K562 (cell line): Measurements from ENCODE around the gene ASB6. TPM values are rescaled to one million over a fixed set of nuclear protein-coding genes. Genes with fewer than 3 reads are reported as not detected.

ENCODE experiments used
- ASH1L ChIP-seq: fragments of 450-650 bp; IDR thresholded peaks from 2 replicates; pipeline ENCODE4 v1.6.1; 2018; ENCODE audit warnings: borderline replicate concordance, mild to moderate bottlenecking, low read depth; ENCODE audit not compliant: partially characterized antibody
- E2F3 ChIP-seq: fragments of 250-450 bp; sonication (Bioruptor Pico); IDR thresholded peaks from 2 replicates; pipeline ENCODE4 v1.4.0; 2020; ENCODE audit warnings: mild to moderate bottlenecking
- ELF2 ChIP-seq: fragments of 250-450 bp; sonication (Bioruptor Pico); IDR thresholded peaks from 2 replicates; pipeline ENCODE4 v1.5.0; 2021; ENCODE audit warnings: mild to moderate bottlenecking
- EWSR1 ChIP-seq: fragments of 450-650 bp; IDR thresholded peaks from 2 replicates; pipeline ENCODE4 v1.6.1; 2018; ENCODE audit warnings: borderline replicate concordance, mild to moderate bottlenecking, low read depth, moderate library complexity; ENCODE audit not compliant: partially characterized antibody
- NCOR1 ChIP-seq: fragments of 450-650 bp; IDR thresholded peaks from 2 replicates; pipeline ENCODE4 v1.6.1; 2016; ENCODE audit warnings: mild to moderate bottlenecking, moderate library complexity
- NR2C2 ChIP-seq, 2 experiments: fragments of 200-800 bp in 1 of 2; sonication (Bioruptor generic) in 1 of 2; sonication (generic) in 1 of 2; formaldehyde crosslinking in 1 of 2; IDR thresholded peaks; 2 replicates each; pipeline versions ENCODE4 v1.6.1 to v1.8.0; 2016 to 2022; ENCODE audit warnings: mild to moderate bottlenecking in 1 of 2, missing compliant biosample characterization in 1 of 2, missing genetic modification characterization in 1 of 2, missing genetic modification reagents in 1 of 2
- NR4A1 ChIP-seq, 2 experiments: fragments of 250-450 bp in 1 of 2; fragments of 450-650 bp in 1 of 2; sonication (Bioruptor Pico) in 1 of 2; IDR thresholded peaks; 2 replicates each; pipeline versions ENCODE4 v1.4.0 to v1.6.1; 2016 to 2020; ENCODE audit warnings: mild to moderate bottlenecking in 2 of 2, missing compliant biosample characterization in 1 of 2, missing genetic modification characterization in 1 of 2, moderate library complexity in 1 of 2
- PHF21A ChIP-seq: fragments of 450-650 bp; IDR thresholded peaks from 2 replicates; pipeline ENCODE4 v1.6.1; 2017; ENCODE audit warnings: low read depth, borderline replicate concordance
- PURB ChIP-seq: sonication (generic); formaldehyde crosslinking; IDR thresholded peaks from 2 replicates; pipeline ENCODE4 v1.9.0; 2021; ENCODE audit warnings: low read depth, mild to moderate bottlenecking, missing genetic modification reagents
- PYGO2 ChIP-seq: fragments of 450-650 bp; IDR thresholded peaks from 2 replicates; pipeline ENCODE4 v1.6.1; 2016; ENCODE audit warnings: mild to moderate bottlenecking, missing genetic modification characterization, moderate library complexity, missing compliant biosample characterization
- RBM14 ChIP-seq: fragments of 200-400 bp; formaldehyde crosslinking; IDR thresholded peaks from 2 replicates; pipeline ENCODE4 v1.6.1; 2018; ENCODE audit warnings: low read depth, mild to moderate bottlenecking, low read length, moderate library complexity, borderline replicate concordance; ENCODE audit not compliant: insufficient read depth
- RBM34 ChIP-seq: fragments of 200-400 bp; formaldehyde crosslinking; IDR thresholded peaks from 2 replicates; pipeline ENCODE4 v1.6.1; 2018; ENCODE audit warnings: low read length, borderline replicate concordance; ENCODE audit not compliant: insufficient read depth
- ZNF146 ChIP-seq: IDR thresholded peaks from one replicate; pipeline ENCODE4 v1.6.1; 2018; ENCODE audit warnings: missing compliant biosample characterization; ENCODE audit not compliant: unreplicated experiment
- ZNF263 ChIP-seq: sonication (generic); formaldehyde crosslinking; IDR thresholded peaks from 2 replicates; pipeline ENCODE4 v1.8.0; 2022; ENCODE audit warnings: mild to moderate bottlenecking, missing genetic modification reagents, borderline replicate concordance
- ZNF347 ChIP-seq: fragments of 450-650 bp; formaldehyde crosslinking; IDR thresholded peaks from 2 replicates; pipeline ENCODE4 v1.4.0; 2020; ENCODE audit warnings: low read depth, mild to moderate bottlenecking, moderate library complexity
- ZNF354B ChIP-seq: fragments of 250-450 bp; sonication (Bioruptor Pico); IDR thresholded peaks from 2 replicates; pipeline ENCODE4 v1.4.0; 2020
- ZNF589 ChIP-seq: fragments of 200-800 bp; sonication (Bioruptor generic); IDR thresholded peaks from 2 replicates; pipeline ENCODE4 v1.6.1; 2016; ENCODE audit warnings: low read depth, missing genetic modification characterization, missing compliant biosample characterization
- polyA plus RNA-seq, 8 experiments: library from polyadenylated mRNA; depleted of rRNA in 4 of 8; stranded (reverse) in 5 of 8; unstranded in 3 of 8; fragments of >200 nt; fragmentation: Nextera tagmentation in 2 of 8; fragmentation: Illumina TruSeq in 1 of 8; extraction: Ambion mirVana in 2 of 8; extraction: Trizol in 1 of 8; gene quantifications; 2 replicates each; pipeline versions ENCODE4 v1.2.1 to v1.2.3, GENCODE V29; 2011 to 2014; ENCODE audit warnings: inconsistent platforms in 1 of 8, missing spikeins in 1 of 8
- total RNA-seq, 7 experiments: library from RNA; depleted of rRNA in 6 of 7; stranded (reverse); fragments of >200 nt in 6 of 7; fragmentation: Illumina TruSeq in 2 of 7; extraction: Trizol in 2 of 7; gene quantifications; 2 replicates each; pipeline versions ENCODE4 v1.2.1 to v1.2.3, GENCODE V29; 2011 to 2021; ENCODE audit warnings: low replicate concordance in 1 of 7
- TF ChIP-seq, protein P1 (sequence below): fragments of 450-650 bp; IDR thresholded peaks from 2 replicates; pipeline ENCODE4 v1.6.1; 2016; ENCODE audit warnings: borderline replicate concordance
- TF ChIP-seq, protein P2 (sequence below): fragments of 450-650 bp; formaldehyde crosslinking; IDR thresholded peaks from 2 replicates; pipeline ENCODE4 v1.4.0; 2022; ENCODE audit warnings: missing genetic modification characterization
- TF ChIP-seq, protein P3 (sequence below): sonication (generic); formaldehyde crosslinking; IDR thresholded peaks from 2 replicates; pipeline ENCODE4 v1.8.1; 2023; ENCODE audit warnings: mild to moderate bottlenecking, missing genetic modification reagents
- TF ChIP-seq, protein P4 (sequence below): sonication (generic); formaldehyde crosslinking; IDR thresholded peaks from 2 replicates; pipeline ENCODE4 v1.8.1; 2023; ENCODE audit warnings: mild to moderate bottlenecking, missing genetic modification reagents

Gene ASB6
- total and polyA plus RNA-seq, 9 of the 15 experiments (the other 6 are each of a cell fraction or from before 2014, with no cell fraction given): 0.92 to 17.8 (median 11.3) TPM

DNA sequence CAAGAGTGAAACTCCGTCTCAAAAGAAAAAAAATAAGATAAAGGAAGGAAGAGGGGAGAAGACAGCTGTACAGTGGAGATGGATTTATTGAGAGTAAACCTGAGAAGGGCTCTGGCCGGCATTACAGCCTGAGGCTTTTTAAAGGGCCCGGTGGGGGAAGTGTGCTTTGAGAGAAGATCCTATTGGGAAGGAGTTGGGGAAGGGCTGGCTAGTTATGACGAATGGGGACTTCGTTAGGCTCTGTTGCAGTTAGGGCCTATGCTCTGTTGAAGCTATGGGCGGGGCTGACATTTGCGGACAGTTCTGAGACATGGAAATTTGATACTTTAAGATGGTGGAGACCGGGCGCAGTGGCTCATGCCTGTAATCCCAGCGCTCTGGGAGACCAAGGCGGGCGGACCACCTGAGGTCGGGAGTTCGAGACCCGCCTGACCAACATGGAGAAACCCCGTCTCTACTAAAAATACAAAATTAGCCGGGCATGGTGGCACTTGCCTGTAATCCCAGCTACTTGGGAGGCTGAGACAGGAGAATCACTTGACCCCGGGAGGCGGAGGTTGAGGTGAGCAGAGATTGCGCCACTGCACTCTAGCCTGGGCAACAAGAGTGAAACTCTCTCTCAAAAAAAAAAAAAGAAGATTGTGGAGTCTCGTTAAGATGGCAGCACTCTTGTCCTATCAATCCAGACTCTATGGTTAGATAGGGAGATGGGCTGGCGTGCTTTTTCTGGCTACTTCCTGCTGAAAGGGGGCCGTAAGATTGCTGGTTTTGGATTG lies 54.3 kb downstream of the ASB6 start (continued):
- no peak for TF ChIP-seq RBM34
- no peak for TF ChIP-seq ZNF354B
- TF ChIP-seq NR2C2 (CRISPR knock-in tag; IDR thresholded peaks at IDR 0.05): no peak
- TF ChIP-seq NR2C2 (tag; IDR thresholded peaks at IDR 0.05): peak; percentile 73
- TF ChIP-seq EWSR1: no peak
- no peak for TF ChIP-seq PURB (CRISPR knock-in tag)
- TF ChIP-seq NR4A1 (CRISPR knock-in tag; IDR thresholded peaks at IDR 0.05): no peak
- peak; percentile 97 for TF ChIP-seq NR4A1 (tag; IDR thresholded peaks at IDR 0.05)
- no peak for TF ChIP-seq E2F3 (CRISPR knock-in tag)
- peak; percentile 92 for TF ChIP-seq PYGO2 (tag)
- TF ChIP-seq ZNF347: no peak
- TF ChIP-seq, protein P1, sequence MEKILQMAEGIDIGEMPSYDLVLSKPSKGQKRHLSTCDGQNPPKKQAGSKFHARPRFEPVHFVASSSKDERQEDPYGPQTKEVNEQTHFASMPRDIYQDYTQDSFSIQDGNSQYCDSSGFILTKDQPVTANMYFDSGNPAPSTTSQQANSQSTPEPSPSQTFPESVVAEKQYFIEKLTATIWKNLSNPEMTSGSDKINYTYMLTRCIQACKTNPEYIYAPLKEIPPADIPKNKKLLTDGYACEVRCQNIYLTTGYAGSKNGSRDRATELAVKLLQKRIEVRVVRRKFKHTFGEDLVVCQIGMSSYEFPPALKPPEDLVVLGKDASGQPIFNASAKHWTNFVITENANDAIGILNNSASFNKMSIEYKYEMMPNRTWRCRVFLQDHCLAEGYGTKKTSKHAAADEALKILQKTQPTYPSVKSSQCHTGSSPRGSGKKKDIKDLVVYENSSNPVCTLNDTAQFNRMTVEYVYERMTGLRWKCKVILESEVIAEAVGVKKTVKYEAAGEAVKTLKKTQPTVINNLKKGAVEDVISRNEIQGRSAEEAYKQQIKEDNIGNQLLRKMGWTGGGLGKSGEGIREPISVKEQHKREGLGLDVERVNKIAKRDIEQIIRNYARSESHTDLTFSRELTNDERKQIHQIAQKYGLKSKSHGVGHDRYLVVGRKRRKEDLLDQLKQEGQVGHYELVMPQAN: no peak
- no peak for TF ChIP-seq ASH1L
- TF ChIP-seq ZNF589 (CRISPR knock-in tag): no peak; the same call in 1 of the 2 replicates
- TF ChIP-seq, protein P2, sequence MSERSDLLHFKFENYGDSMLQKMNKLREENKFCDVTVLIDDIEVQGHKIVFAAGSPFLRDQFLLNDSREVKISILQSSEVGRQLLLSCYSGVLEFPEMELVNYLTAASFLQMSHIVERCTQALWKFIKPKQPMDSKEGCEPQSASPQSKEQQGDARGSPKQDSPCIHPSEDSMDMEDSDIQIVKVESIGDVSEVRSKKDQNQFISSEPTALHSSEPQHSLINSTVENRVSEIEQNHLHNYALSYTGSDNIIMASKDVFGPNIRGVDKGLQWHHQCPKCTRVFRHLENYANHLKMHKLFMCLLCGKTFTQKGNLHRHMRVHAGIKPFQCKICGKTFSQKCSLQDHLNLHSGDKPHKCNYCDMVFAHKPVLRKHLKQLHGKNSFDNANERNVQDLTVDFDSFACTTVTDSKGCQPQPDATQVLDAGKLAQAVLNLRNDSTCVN (CRISPR knock-in tag): peak; percentile 78; the same call in 1 of the 2 replicates
- peak; percentile 61; the same call in 1 of the 2 replicates for TF ChIP-seq PHF21A
- no peak for TF ChIP-seq ZNF263 (CRISPR knock-in tag)
- no peak for TF ChIP-seq ELF2 (CRISPR knock-in tag)
- no peak for TF ChIP-seq ZNF146 (CRISPR knock-in tag)
- TF ChIP-seq RBM14: no peak
- TF ChIP-seq NCOR1: no peak
- TF ChIP-seq, protein P3, sequence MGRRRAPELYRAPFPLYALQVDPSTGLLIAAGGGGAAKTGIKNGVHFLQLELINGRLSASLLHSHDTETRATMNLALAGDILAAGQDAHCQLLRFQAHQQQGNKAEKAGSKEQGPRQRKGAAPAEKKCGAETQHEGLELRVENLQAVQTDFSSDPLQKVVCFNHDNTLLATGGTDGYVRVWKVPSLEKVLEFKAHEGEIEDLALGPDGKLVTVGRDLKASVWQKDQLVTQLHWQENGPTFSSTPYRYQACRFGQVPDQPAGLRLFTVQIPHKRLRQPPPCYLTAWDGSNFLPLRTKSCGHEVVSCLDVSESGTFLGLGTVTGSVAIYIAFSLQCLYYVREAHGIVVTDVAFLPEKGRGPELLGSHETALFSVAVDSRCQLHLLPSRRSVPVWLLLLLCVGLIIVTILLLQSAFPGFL (CRISPR knock-in tag): no peak
- TF ChIP-seq, protein P4, sequence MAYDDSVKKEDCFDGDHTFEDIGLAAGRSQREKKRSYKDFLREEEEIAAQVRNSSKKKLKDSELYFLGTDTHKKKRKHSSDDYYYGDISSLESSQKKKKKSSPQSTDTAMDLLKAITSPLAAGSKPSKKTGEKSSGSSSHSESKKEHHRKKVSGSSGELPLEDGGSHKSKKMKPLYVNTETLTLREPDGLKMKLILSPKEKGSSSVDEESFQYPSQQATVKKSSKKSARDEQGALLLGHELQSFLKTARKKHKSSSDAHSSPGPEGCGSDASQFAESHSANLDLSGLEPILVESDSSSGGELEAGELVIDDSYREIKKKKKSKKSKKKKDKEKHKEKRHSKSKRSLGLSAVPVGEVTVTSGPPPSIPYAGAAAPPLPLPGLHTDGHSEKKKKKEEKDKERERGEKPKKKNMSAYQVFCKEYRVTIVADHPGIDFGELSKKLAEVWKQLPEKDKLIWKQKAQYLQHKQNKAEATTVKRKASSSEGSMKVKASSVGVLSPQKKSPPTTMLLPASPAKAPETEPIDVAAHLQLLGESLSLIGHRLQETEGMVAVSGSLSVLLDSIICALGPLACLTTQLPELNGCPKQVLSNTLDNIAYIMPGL: no peak
